Measurements from ENCODE around the gene C4BPA.

C4BPA gene

DNA sequence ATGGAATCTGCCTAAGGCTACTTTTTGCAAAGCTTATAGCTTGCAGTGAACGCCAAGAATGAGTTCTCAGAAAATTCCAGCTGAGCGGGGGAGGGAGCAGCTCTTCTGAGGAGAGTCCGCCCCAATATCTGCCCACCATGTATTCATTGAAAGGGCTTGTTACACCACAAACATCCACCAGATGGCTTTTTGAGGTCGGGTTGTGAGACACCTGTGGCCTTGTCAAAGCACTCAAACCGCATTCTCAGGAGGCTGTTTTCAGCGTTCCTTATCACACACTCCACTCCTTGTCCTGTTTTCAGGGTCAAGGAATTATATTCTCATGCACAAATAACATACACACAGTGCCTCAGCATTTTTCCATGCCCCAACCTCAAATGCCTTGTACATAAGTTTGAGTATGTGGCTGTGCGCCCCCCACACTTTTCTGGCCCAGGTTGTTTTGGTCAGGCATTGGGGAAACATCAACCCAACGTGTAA is 19.3 kb upstream of the C4BPA start:
- ATAC-seq: peak; percentile 91
- TF ChIP-seq ESRRG (CRISPR knock-in tag; IDR thresholded peaks at IDR 0.05) (no peak), OSR1 (CRISPR knock-in tag; IDR thresholded peaks at IDR 0.05) (no peak), ZC3H10 (CRISPR knock-in tag; IDR thresholded peaks at IDR 0.05) (no peak), ZNF8 (CRISPR knock-in tag; IDR thresholded peaks at IDR 0.05) (no peak), ISL1 (CRISPR knock-in tag; IDR thresholded peaks at IDR 0.05) (no peak)
- TF ChIP-seq, protein P1, sequence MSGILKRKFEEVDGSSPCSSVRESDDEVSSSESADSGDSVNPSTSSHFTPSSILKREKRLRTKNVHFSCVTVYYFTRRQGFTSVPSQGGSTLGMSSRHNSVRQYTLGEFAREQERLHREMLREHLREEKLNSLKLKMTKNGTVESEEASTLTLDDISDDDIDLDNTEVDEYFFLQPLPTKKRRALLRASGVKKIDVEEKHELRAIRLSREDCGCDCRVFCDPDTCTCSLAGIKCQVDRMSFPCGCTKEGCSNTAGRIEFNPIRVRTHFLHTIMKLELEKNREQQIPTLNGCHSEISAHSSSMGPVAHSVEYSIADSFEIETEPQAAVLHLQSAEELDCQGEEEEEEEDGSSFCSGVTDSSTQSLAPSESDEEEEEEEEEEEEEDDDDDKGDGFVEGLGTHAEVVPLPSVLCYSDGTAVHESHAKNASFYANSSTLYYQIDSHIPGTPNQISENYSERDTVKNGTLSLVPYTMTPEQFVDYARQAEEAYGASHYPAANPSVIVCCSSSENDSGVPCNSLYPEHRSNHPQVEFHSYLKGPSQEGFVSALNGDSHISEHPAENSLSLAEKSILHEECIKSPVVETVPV (CRISPR knock-in tag; IDR thresholded peaks at IDR 0.05): no peak

DNA sequence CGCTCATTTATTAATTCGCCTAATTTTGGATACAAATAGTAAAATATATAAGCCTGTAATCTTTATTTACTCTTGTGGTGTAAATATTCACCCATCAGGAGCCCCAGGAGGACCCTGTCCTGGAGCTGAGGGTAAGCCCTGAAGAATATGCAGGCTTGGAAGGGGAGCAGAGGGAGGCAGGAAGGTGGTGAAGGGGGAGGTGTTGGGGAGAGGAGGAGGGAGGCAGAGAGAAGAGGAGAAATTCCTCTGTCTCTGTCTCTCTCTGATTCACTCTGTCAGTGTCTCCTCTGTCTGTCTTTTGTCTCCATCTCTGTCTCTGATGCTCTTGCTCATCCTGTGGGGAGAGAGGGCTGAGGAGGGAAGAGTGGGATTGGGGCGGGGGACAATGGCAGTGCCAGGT is 18.1 kb upstream of the C4BPA start:
- no peak for TF ChIP-seq ISL1 (CRISPR knock-in tag; IDR thresholded peaks at IDR 0.05)
- TF ChIP-seq PPARA (CRISPR knock-in tag; IDR thresholded peaks at IDR 0.05; ENCODE audit: borderline replicate concordance): no peak
- no peak for TF ChIP-seq BACH2 (CRISPR knock-in tag; IDR thresholded peaks at IDR 0.05; ENCODE audit: borderline replicate concordance)
- TF ChIP-seq ZC3H10 (CRISPR knock-in tag; IDR thresholded peaks at IDR 0.05): no peak
- TF ChIP-seq SNAI2 (CRISPR knock-in tag; IDR thresholded peaks at IDR 0.05): no peak
- TF ChIP-seq OSR1 (CRISPR knock-in tag; IDR thresholded peaks at IDR 0.05): no peak
- no peak for TF ChIP-seq ZNF8 (CRISPR knock-in tag; IDR thresholded peaks at IDR 0.05)
- TF ChIP-seq RARB (CRISPR knock-in tag; IDR thresholded peaks at IDR 0.05): no peak
- no peak for TF ChIP-seq GLIS3 (CRISPR knock-in tag; IDR thresholded peaks at IDR 0.05)
- ATAC-seq: no peak

DNA sequence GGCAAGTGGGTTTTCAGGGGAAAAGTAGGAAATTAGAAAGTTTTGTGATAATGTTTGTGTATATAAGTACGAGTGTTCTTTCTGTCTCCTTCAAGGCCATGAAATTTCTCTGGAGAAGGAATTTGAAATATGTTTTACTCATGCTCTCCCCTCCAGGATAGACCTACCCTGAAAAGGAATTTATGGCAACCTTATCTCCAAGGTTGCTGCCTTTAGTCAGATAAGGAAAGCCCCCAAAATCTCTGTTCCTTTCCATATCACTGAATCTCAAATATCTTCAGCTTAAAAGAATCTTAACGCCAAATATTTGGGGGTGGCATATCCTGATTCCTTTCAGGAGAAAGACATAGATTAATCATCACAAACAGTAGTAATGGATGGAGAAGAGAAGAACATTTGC is 15.9 kb upstream of the C4BPA start:
- no peak for TF ChIP-seq ZC3H10 (CRISPR knock-in tag; IDR thresholded peaks at IDR 0.05)
- TF ChIP-seq ZNF565 (CRISPR knock-in tag; conservative IDR thresholded peaks at IDR 0.05; ENCODE audit: low read depth): no peak
- no peak for TF ChIP-seq GLIS3 (CRISPR knock-in tag; IDR thresholded peaks at IDR 0.05)
- TF ChIP-seq BACH2 (CRISPR knock-in tag; IDR thresholded peaks at IDR 0.05; ENCODE audit: borderline replicate concordance): no peak
- TF ChIP-seq PPARA (CRISPR knock-in tag; IDR thresholded peaks at IDR 0.05; ENCODE audit: borderline replicate concordance): no peak
- TF ChIP-seq ZFP30 (CRISPR knock-in tag; IDR thresholded peaks at IDR 0.05): no peak
- no peak for TF ChIP-seq ZNF70 (CRISPR knock-in tag; IDR thresholded peaks at IDR 0.05)
- no peak for TF ChIP-seq ISL1 (CRISPR knock-in tag; IDR thresholded peaks at IDR 0.05)
- TF ChIP-seq ZNF8 (CRISPR knock-in tag; IDR thresholded peaks at IDR 0.05): no peak
- TF ChIP-seq, protein P2, sequence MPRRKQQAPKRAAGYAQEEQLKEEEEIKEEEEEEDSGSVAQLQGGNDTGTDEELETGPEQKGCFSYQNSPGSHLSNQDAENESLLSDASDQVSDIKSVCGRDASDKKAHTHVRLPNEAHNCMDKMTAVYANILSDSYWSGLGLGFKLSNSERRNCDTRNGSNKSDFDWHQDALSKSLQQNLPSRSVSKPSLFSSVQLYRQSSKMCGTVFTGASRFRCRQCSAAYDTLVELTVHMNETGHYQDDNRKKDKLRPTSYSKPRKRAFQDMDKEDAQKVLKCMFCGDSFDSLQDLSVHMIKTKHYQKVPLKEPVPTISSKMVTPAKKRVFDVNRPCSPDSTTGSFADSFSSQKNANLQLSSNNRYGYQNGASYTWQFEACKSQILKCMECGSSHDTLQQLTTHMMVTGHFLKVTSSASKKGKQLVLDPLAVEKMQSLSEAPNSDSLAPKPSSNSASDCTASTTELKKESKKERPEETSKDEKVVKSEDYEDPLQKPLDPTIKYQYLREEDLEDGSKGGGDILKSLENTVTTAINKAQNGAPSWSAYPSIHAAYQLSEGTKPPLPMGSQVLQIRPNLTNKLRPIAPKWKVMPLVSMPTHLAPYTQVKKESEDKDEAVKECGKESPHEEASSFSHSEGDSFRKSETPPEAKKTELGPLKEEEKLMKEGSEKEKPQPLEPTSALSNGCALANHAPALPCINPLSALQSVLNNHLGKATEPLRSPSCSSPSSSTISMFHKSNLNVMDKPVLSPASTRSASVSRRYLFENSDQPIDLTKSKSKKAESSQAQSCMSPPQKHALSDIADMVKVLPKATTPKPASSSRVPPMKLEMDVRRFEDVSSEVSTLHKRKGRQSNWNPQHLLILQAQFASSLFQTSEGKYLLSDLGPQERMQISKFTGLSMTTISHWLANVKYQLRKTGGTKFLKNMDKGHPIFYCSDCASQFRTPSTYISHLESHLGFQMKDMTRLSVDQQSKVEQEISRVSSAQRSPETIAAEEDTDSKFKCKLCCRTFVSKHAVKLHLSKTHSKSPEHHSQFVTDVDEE (CRISPR knock-in tag; IDR thresholded peaks at IDR 0.05): no peak
- TF ChIP-seq ESRRG (CRISPR knock-in tag; IDR thresholded peaks at IDR 0.05): no peak
- TF ChIP-seq SNAI2 (CRISPR knock-in tag; IDR thresholded peaks at IDR 0.05): no peak
- TF ChIP-seq, protein P3, sequence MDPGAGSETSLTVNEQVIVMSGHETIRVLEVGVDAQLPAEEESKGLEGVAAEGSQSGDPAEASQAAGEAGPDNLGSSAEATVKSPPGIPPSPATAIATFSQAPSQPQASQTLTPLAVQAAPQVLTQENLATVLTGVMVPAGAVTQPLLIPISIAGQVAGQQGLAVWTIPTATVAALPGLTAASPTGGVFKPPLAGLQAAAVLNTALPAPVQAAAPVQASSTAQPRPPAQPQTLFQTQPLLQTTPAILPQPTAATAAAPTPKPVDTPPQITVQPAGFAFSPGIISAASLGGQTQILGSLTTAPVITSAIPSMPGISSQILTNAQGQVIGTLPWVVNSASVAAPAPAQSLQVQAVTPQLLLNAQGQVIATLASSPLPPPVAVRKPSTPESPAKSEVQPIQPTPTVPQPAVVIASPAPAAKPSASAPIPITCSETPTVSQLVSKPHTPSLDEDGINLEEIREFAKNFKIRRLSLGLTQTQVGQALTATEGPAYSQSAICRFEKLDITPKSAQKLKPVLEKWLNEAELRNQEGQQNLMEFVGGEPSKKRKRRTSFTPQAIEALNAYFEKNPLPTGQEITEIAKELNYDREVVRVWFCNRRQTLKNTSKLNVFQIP (CRISPR knock-in tag; IDR thresholded peaks at IDR 0.05; ENCODE audit: borderline replicate concordance, low read depth): no peak
- TF ChIP-seq, protein P4, sequence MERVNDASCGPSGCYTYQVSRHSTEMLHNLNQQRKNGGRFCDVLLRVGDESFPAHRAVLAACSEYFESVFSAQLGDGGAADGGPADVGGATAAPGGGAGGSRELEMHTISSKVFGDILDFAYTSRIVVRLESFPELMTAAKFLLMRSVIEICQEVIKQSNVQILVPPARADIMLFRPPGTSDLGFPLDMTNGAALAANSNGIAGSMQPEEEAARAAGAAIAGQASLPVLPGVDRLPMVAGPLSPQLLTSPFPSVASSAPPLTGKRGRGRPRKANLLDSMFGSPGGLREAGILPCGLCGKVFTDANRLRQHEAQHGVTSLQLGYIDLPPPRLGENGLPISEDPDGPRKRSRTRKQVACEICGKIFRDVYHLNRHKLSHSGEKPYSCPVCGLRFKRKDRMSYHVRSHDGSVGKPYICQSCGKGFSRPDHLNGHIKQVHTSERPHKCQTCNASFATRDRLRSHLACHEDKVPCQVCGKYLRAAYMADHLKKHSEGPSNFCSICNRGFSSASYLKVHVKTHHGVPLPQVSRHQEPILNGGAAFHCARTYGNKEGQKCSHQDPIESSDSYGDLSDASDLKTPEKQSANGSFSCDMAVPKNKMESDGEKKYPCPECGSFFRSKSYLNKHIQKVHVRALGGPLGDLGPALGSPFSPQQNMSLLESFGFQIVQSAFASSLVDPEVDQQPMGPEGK (CRISPR knock-in tag; IDR thresholded peaks at IDR 0.05; ENCODE audit: borderline replicate concordance): no peak
- TF ChIP-seq TCF4 (CRISPR knock-in tag; IDR thresholded peaks at IDR 0.05; ENCODE audit: borderline replicate concordance): no peak
- no peak for TF ChIP-seq CSDC2 (CRISPR knock-in tag; IDR thresholded peaks at IDR 0.05)
- TF ChIP-seq, protein P1 (CRISPR knock-in tag; IDR thresholded peaks at IDR 0.05): no peak
- TF ChIP-seq TOX (CRISPR knock-in tag; IDR thresholded peaks at IDR 0.05; ENCODE audit: borderline replicate concordance): no peak
- no peak for TF ChIP-seq ZFP3 (CRISPR knock-in tag; IDR thresholded peaks at IDR 0.05)
- ATAC-seq: no peak
